Measurements from ENCODE around the gene PIK3R1. TPM values are rescaled to one million over a fixed set of nuclear protein-coding genes. Genes with fewer than 3 reads are reported as not detected.

PIK3R1 gene
- polyA plus RNA-seq, 1 donor (not counting 4 experiments of a cell fraction or from before 2014, with no cell fraction given): 16.7 TPM

DNA sequence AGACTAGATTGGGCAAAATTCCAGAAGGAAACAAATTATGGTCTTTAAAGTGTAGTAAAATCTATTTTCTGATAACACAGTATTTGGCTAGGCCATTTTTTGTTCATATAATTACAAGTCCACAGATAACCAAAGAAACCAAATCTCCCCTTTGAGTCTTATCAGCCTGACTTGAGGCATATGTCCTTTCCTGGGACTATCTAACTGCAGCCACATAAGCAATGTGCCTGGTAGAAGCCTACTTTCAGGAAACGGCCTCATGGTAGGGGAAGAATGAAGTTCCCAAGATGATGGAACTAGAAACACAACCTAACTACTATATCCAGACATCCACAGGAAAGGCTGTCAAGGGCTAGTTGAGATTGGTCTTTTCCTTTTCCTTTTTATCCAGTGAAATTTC, 130.0 kb downstream of the PIK3R1 start:
- no peaks in the 10 kb centered on the region for H3K9me1 ChIP-seq (ENCODE audit: control insufficient read depth, extremely low read depth, insufficient read depth, low read length)
- peak overlapping the region; percentile 77 for H3K27ac ChIP-seq (ENCODE audit: control insufficient read depth, insufficient read depth, low read length)
- H3K4me2 ChIP-seq (ENCODE audit: control insufficient read depth, extremely low read depth, insufficient read depth, low read depth, low read length): no peak overlapping the region
- peaks cover 30% of the 10 kb centered on the region for H3K4me1 ChIP-seq (ENCODE audit: control insufficient read depth, extremely low read depth, insufficient read depth, low read length)
- TF ChIP-seq EZH2 (IDR thresholded peaks at IDR 0.05; ENCODE audit: low read length): no peak
- TF ChIP-seq, protein P1, sequence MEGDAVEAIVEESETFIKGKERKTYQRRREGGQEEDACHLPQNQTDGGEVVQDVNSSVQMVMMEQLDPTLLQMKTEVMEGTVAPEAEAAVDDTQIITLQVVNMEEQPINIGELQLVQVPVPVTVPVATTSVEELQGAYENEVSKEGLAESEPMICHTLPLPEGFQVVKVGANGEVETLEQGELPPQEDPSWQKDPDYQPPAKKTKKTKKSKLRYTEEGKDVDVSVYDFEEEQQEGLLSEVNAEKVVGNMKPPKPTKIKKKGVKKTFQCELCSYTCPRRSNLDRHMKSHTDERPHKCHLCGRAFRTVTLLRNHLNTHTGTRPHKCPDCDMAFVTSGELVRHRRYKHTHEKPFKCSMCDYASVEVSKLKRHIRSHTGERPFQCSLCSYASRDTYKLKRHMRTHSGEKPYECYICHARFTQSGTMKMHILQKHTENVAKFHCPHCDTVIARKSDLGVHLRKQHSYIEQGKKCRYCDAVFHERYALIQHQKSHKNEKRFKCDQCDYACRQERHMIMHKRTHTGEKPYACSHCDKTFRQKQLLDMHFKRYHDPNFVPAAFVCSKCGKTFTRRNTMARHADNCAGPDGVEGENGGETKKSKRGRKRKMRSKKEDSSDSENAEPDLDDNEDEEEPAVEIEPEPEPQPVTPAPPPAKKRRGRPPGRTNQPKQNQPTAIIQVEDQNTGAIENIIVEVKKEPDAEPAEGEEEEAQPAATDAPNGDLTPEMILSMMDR (optimal IDR thresholded peaks at IDR 0.05 in 1 of 3, IDR thresholded peaks at IDR 0.05 in 1 of 3, conservative IDR thresholded peaks at IDR 0.05 in 1 of 3; ENCODE audit: extremely low read depth in 1 of 3, insufficient read depth in 2 of 3, low read length in 3 of 3): no peak
- FAIRE-seq (no peak), DNase-seq (ENCODE audit: low read depth, low spot score) (no peak)
- H3K9me3 ChIP-seq (ENCODE audit: control insufficient read depth, low read depth, low read length): no peaks in the 10 kb centered on the region
- no peaks in the 10 kb centered on the region for H4K20me1 ChIP-seq (ENCODE audit: control insufficient read depth, extremely low read depth, insufficient read depth, low read length)
- dilution Hi-C loops (cut with MboI; ENCODE audit: extremely low pct_ligation_motif_present, low sequenced_read_pairs): no loop called here
- no peaks in the 10 kb centered on the region for H3K36me3 ChIP-seq (ENCODE audit: control insufficient read depth in 2 of 2, extremely low read depth in 1 of 2, insufficient read depth in 2 of 2, low read length in 2 of 2)
- H3K9ac ChIP-seq (ENCODE audit: control insufficient read depth, extremely low read depth, insufficient read depth, low read length): no peak overlapping the region
- H3K79me2 ChIP-seq (ENCODE audit: control insufficient read depth, insufficient read depth, low read length): no peaks in the 10 kb centered on the region
- H2AFZ ChIP-seq (ENCODE audit: control insufficient read depth, low read length): no peak overlapping the region
- H3K4me3 ChIP-seq (ENCODE audit: control insufficient read depth in 2 of 3, extremely low read depth in 1 of 3, insufficient read depth in 2 of 3, low read depth in 1 of 3, low read length in 3 of 3): no peak overlapping the region
- H3K27me3 ChIP-seq (ENCODE audit: control insufficient read depth, extremely low read depth, insufficient read depth, low read length): no peaks in the 10 kb centered on the region

DNA sequence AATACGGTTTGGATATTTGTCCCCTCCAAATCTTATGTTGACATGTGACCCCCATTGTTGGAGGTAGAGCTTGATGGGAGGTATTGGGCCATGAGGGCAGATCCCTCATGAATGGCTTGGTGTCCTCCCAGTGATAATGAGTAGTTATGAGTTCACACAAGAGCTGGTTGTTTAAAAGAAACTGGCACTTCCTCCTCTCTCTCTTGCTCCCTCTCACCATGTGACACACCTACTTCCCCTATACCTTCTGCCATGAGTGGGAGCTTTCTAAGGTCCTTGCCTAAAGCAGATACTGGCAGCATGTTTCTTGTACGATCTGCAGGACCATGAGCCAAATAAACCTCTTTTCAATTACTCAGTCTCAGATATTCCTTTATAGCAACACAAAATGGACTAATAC, 132.0 kb downstream of the PIK3R1 start:
- dilution Hi-C loops (cut with MboI; ENCODE audit: extremely low pct_ligation_motif_present, low sequenced_read_pairs): no loop called here
- no peak overlapping the region for H3K27ac ChIP-seq (ENCODE audit: control insufficient read depth, insufficient read depth, low read length)
- no peaks in the 10 kb centered on the region for H3K36me3 ChIP-seq (ENCODE audit: control insufficient read depth in 2 of 2, extremely low read depth in 1 of 2, insufficient read depth in 2 of 2, low read length in 2 of 2)
- H3K4me2 ChIP-seq (ENCODE audit: control insufficient read depth, extremely low read depth, insufficient read depth, low read depth, low read length): no peak overlapping the region
- H3K9me3 ChIP-seq (ENCODE audit: control insufficient read depth, low read depth, low read length): no peaks in the 10 kb centered on the region
- no peak overlapping the region for H2AFZ ChIP-seq (ENCODE audit: control insufficient read depth, low read length)
- H4K20me1 ChIP-seq (ENCODE audit: control insufficient read depth, extremely low read depth, insufficient read depth, low read length): no peaks in the 10 kb centered on the region
- no peaks in the 10 kb centered on the region for H3K27me3 ChIP-seq (ENCODE audit: control insufficient read depth, extremely low read depth, insufficient read depth, low read length)
- no peaks in the 10 kb centered on the region for H3K9me1 ChIP-seq (ENCODE audit: control insufficient read depth, extremely low read depth, insufficient read depth, low read length)
- H3K79me2 ChIP-seq (ENCODE audit: control insufficient read depth, insufficient read depth, low read length): no peaks in the 10 kb centered on the region
- DNase-seq (ENCODE audit: low read depth, low spot score): no peak
- TF ChIP-seq, protein P1 (optimal IDR thresholded peaks at IDR 0.05 in 1 of 3, IDR thresholded peaks at IDR 0.05 in 1 of 3, conservative IDR thresholded peaks at IDR 0.05 in 1 of 3; ENCODE audit: extremely low read depth in 1 of 3, insufficient read depth in 2 of 3, low read length in 3 of 3): no peak
- TF ChIP-seq EZH2 (IDR thresholded peaks at IDR 0.05; ENCODE audit: low read length): no peak
- H3K9ac ChIP-seq (ENCODE audit: control insufficient read depth, extremely low read depth, insufficient read depth, low read length): no peak overlapping the region
- H3K4me1 ChIP-seq (ENCODE audit: control insufficient read depth, extremely low read depth, insufficient read depth, low read length): peaks cover 30% of the 10 kb centered on the region
- peak; percentile 13 for FAIRE-seq
- no peak overlapping the region for H3K4me3 ChIP-seq (ENCODE audit: control insufficient read depth in 2 of 3, extremely low read depth in 1 of 3, insufficient read depth in 2 of 3, low read depth in 1 of 3, low read length in 3 of 3)

Measured in keratinocyte (primary cell).